HT-29 (cell line): ENCODE data around the gene KYNU. TPM values are rescaled to one million over a fixed set of nuclear protein-coding genes. Genes with fewer than 3 reads are reported as not detected.
"Not testable (repeated sequence)": the region's sequence is repeated elsewhere in the genome, so short reads cannot be mapped to it uniquely, and the experiment has no call there.

Source experiments
- DNase-seq: peaks from one replicate; pipeline ENCODE4 v3.0.0-alpha.2; 2015; ENCODE audit warnings: low spot score
- small RNA-seq: library from RNA; depleted of rRNA; stranded (forward); fragments of <200 nt; gene quantifications from one replicate; pipeline ENCODE3, GENCODE V24; 2014
- total RNA-seq: library from RNA; depleted of rRNA; stranded (reverse); fragments of >200 nt; shearing (Covaris generic); gene quantifications from 2 replicates; pipeline ENCODE4 v1.2.3, GENCODE V29; 2014

The KYNU gene
- total RNA-seq, 1 experiment from 2014 or later, result 1.2 TPM

- no peak for DNase-seq
Observed at GRCh38 chr2:143087033-143087432, 209.6 kb downstream of the KYNU start.

- no peak for DNase-seq
Observed at GRCh38 chr2:143088388-143088787, 210.9 kb downstream of the KYNU start.

- not testable (repeated sequence) for DNase-seq
Observed at GRCh38 chr2:143089520-143089919, 212.1 kb downstream of the KYNU start.

Small RNA genes lying within 50 kb of the gene (small RNA-seq; reads per million reads assigned to genes)
- not detected for gene MTND4LP12
